ENCODE data around the gene PERM1. TPM values are rescaled to one million over a fixed set of nuclear protein-coding genes. Genes with fewer than 3 reads are reported as not detected.
A peak's percentile ranks its signal among the peaks of the same experiment; 100 is the strongest.

Gene PERM1
- total and polyA plus RNA-seq, 2 of the 8 experiments (the other 6 are each of a cell fraction or from before 2014, with no cell fraction given) = not detected

GRCh38 chr1:998995-999724, 17.3 kb upstream of the PERM1 start:
- H2BK20ac ChIP-seq (ENCODE audit: low read length) = no peak overlapping the region
- no peak overlapping the region for H2BK5ac ChIP-seq (ENCODE audit: low read depth, low read length)
- H3K27me3 ChIP-seq (replicated peaks in 1 of 4; ENCODE audit: control insufficient read depth in 3 of 4, extremely low read depth in 1 of 4, insufficient read depth in 3 of 4, low read length in 3 of 4) = peaks cover 47 to 87% (median 73%) of the 10 kb centered on the region in 4 experiments
- DNase-seq (ENCODE audit: low read depth in 1 of 2, low spot score in 2 of 2) (peak in 1 of 2 experiments; percentile 73), FAIRE-seq (no peak)
- ChIA-PET CTCF (ENCODE audit: partially characterized antibody) (interaction anchor here (0.7 to 4.7 kb wide), 4 partner anchors 11 to 23 kb away, joined by 3 to 60 read pairs (median 22); partner anchors contain the start of genes ISG15 and PERM1), POLR2A (ENCODE audit: partially characterized antibody) (interaction anchor here (1.0 to 2.6 kb wide), 7 partner anchors 15 to 35 kb away, joined by 4 to 20 read pairs (median 4); no protein-coding TSS in a partner anchor)
- no peak overlapping the region for H2BK15ac ChIP-seq (ENCODE audit: low read length)
- H2BK12ac ChIP-seq (ENCODE audit: low read depth, low read length) = no peak overlapping the region
- H3K27ac ChIP-seq (ENCODE audit: low read depth, low read length) = no peak overlapping the region
- no peak overlapping the region for H2AFZ ChIP-seq (ENCODE audit: low read length)
- H3K4me2 ChIP-seq (ENCODE audit: insufficient read depth in 1 of 2, low read depth in 2 of 2, low read length in 2 of 2) = peak overlapping the region; percentile 56 to 71
- peaks cover 0 to 27% (median 12%) of the 10 kb centered on the region in 4 experiments; a peak in 6 of 7 replicates for H3K4me1 ChIP-seq (replicated peaks in 1 of 4; ENCODE audit: control insufficient read depth in 3 of 4, insufficient read depth in 4 of 4, low read length in 3 of 4)
- H3K9me3 ChIP-seq (ENCODE audit: insufficient read depth in 2 of 2, low read depth in 1 of 2, low read length in 1 of 2) = no peaks in the 10 kb centered on the region; a peak in 1 of 4 replicates
- no peak overlapping the region for H2AK5ac ChIP-seq (ENCODE audit: low read depth, low read length)
- H3K79me1 ChIP-seq (ENCODE audit: low read depth, low read length) = no peaks in the 10 kb centered on the region
- H3K9ac ChIP-seq (replicated peaks in 1 of 4; ENCODE audit: extremely low read depth in 1 of 4, low read depth in 3 of 4, low read length in 3 of 4) = peak overlapping the region in 1 of 4 experiments; percentile 67; a peak in 1 of 7 replicates
- peak overlapping the region; percentile 24 to 77 (median 40); a peak in 6 of 8 replicates for H3K4me3 ChIP-seq (ENCODE audit: extremely low read depth in 1 of 4, insufficient read depth in 2 of 4, low read depth in 3 of 4, low read length in 4 of 4)
- H4K8ac ChIP-seq (ENCODE audit: extremely low read depth, insufficient read depth, low read length) = peak overlapping the region; percentile 93; the same call in 1 of the 2 replicates
- no peak overlapping the region for H4K91ac ChIP-seq (replicated peaks; ENCODE audit: insufficient read length, low read length)
- H3K56ac ChIP-seq (replicated peaks; ENCODE audit: insufficient read length, low read depth, low read length) = no peak overlapping the region
- H2BK120ac ChIP-seq (replicated peaks; ENCODE audit: low read depth, low read length) = no peak overlapping the region
- H3K4ac ChIP-seq (replicated peaks; ENCODE audit: insufficient read length, low read depth, low read length) = no peak overlapping the region
- no peaks in the 10 kb centered on the region for H3K79me2 ChIP-seq (ENCODE audit: control insufficient read depth in 1 of 2, insufficient read depth in 2 of 2, low read length in 2 of 2)
- H3K23ac ChIP-seq (ENCODE audit: insufficient read length) = no peak overlapping the region
- WGBS, 2 experiments (ENCODE audit: extremely low coverage in 1 of 2, insufficient coverage in 1 of 2, insufficient read length in 1 of 2, insufficient replicate concordance in 2 of 2, low coverage in 1 of 2, low lambda C conversion rate in 2 of 2, missing lambda C conversion rate in 1 of 2) = 6% methylated on average over 36 of the region's 86 CpGs; no CpG with 5 or more reads in 1 of the 2 experiments
- H3K14ac ChIP-seq (ENCODE audit: insufficient read length) = no peak overlapping the region
- peaks cover 13% of the 10 kb centered on the region; the same call in 1 of the 2 replicates for H3K23me2 ChIP-seq (ENCODE audit: low read depth, low read length)
- peaks cover 0 to 8% of the 10 kb centered on the region in 2 experiments for H4K20me1 ChIP-seq (replicated peaks in 1 of 2; ENCODE audit: control insufficient read depth in 1 of 2, insufficient read depth in 2 of 2, low read length in 2 of 2)
- H3K18ac ChIP-seq (ENCODE audit: extremely low read depth, low read length) = no peak overlapping the region
- H4K5ac ChIP-seq (ENCODE audit: insufficient read length, low read depth, low read length) = no peak overlapping the region
- H3K36me3 ChIP-seq (ENCODE audit: control insufficient read depth in 2 of 4, insufficient read depth in 4 of 4, low read length in 3 of 4) = peaks cover 0 to 18% (median 0%) of the 10 kb centered on the region in 4 experiments; a peak in 1 of 8 replicates
- TF ChIP-seq PHF8 (conservative IDR thresholded peaks at IDR 0.05; ENCODE audit: low read depth, low read length) = no peak
- peak; percentile 80 for TF ChIP-seq CREB1 (IDR thresholded peaks at IDR 0.05)
- TF ChIP-seq SUZ12 (IDR thresholded peaks at IDR 0.05; ENCODE audit: low read length) = peak; percentile 87
- peak; percentile 93 for TF ChIP-seq EZH2 (IDR thresholded peaks at IDR 0.05; ENCODE audit: low read depth, low read length, severe bottlenecking)
- TF ChIP-seq BRCA1 (IDR thresholded peaks at IDR 0.05; ENCODE audit: low read depth, low read length) = no peak
- TF ChIP-seq RNF2 (IDR thresholded peaks at IDR 0.05; ENCODE audit: borderline replicate concordance, low read depth, low read length, missing control alignments, poor library complexity, severe bottlenecking) = peak; percentile 37
- no peak for TF ChIP-seq GABPA (IDR thresholded peaks at IDR 0.05; ENCODE audit: borderline replicate concordance, insufficient read depth, low read length)
- TF ChIP-seq E2F6 (IDR thresholded peaks at IDR 0.05) = peak; percentile 37; the same call in 1 of the 2 replicates
- peak; percentile 19; the same call in 1 of the 2 replicates for TF ChIP-seq MAX (IDR thresholded peaks at IDR 0.05)
